ENCODE results near the gene CCDC12. TPM values are rescaled to one million over a fixed set of nuclear protein-coding genes. Genes with fewer than 3 reads are reported as not detected.

CCDC12 gene
- total RNA-seq, 1 experiment from 2014 or later, result 52.7 TPM

GRCh38 chr3:47017504-47018268 is 41.1 kb upstream of the CCDC12 start:
- no peak overlapping the region for H3K4me3 ChIP-seq (ENCODE audit: low read depth, low read length)
- no peak for DNase-seq
- TF ChIP-seq CTCF (IDR thresholded peaks at IDR 0.05; ENCODE audit: insufficient read depth in 1 of 2, low read depth in 1 of 2, low read length in 1 of 2, severe bottlenecking in 1 of 2, unreplicated experiment in 1 of 2), result no peak
- Mint-ChIP-seq H3K4me3 (ENCODE audit: unreplicated experiment) (no peak overlapping the region), H3K36me3 (ENCODE audit: insufficient read depth, unreplicated experiment) (peaks cover 38% of the 10 kb centered on the region), H3K4me1 (ENCODE audit: low read depth, unreplicated experiment) (no peaks in the 10 kb centered on the region), H3K9me3 (ENCODE audit: unreplicated experiment) (no peaks in the 10 kb centered on the region), H3K27me3 (ENCODE audit: insufficient read depth, unreplicated experiment) (no peaks in the 10 kb centered on the region), H3K27ac (ENCODE audit: unreplicated experiment) (no peak overlapping the region)
- intact Hi-C loops (cut with micrococcal nuclease; ENCODE audit: unreplicated experiment), result no loop called here
- CTCF ChIA-PET, result interaction anchor here (0.6 kb wide), 1 partner anchor 33 kb away, joined by 5 read pairs; no protein-coding TSS in a partner anchor
- no peaks in the 10 kb centered on the region for H3K27me3 ChIP-seq (replicated peaks; ENCODE audit: control insufficient read depth, insufficient read depth, low read length)
- 0 out of 2 replicates have a peak, but pooled peaks cover 9% of the 10 kb centered on the region for H3K4me1 ChIP-seq
- BruUV-seq (replicated peaks), result no TSS peak
- no peaks in the 10 kb centered on the region for H3K9me3 ChIP-seq
- H3K36me3 ChIP-seq (ENCODE audit: control insufficient read depth, insufficient read depth, low read length), result peaks cover 1% of the 10 kb centered on the region; the same call in 1 of the 2 replicates
- POLR2A ChIA-PET, result no interaction called here

- Mint-ChIP-seq H3K4me1 (ENCODE audit: low read depth, unreplicated experiment) (no peaks in the 10 kb centered on the region), H3K4me3 (ENCODE audit: unreplicated experiment) (no peak overlapping the region), H3K27ac (ENCODE audit: unreplicated experiment) (no peak overlapping the region), H3K9me3 (ENCODE audit: unreplicated experiment) (no peaks in the 10 kb centered on the region), H3K27me3 (ENCODE audit: insufficient read depth, unreplicated experiment) (no peaks in the 10 kb centered on the region), H3K36me3 (ENCODE audit: insufficient read depth, unreplicated experiment) (peaks cover 38% of the 10 kb centered on the region)
- Histone ChIP-seq H3K4me1 (0 out of 2 replicates have a peak, but pooled peaks cover 9% of the 10 kb centered on the region), H3K27me3 (replicated peaks; ENCODE audit: control insufficient read depth, insufficient read depth, low read length) (no peaks in the 10 kb centered on the region), H3K4me3 (ENCODE audit: low read depth, low read length) (no peak overlapping the region), H3K36me3 (ENCODE audit: control insufficient read depth, insufficient read depth, low read length) (peaks cover 1% of the 10 kb centered on the region; the same call in 1 of the 2 replicates), H3K9me3 (no peaks in the 10 kb centered on the region)
- intact Hi-C loops (cut with micrococcal nuclease; ENCODE audit: unreplicated experiment), result no loop called here
- POLR2A ChIA-PET, result no interaction called here
- CTCF ChIA-PET, result no interaction called here
- no peak for TF ChIP-seq CTCF (IDR thresholded peaks at IDR 0.05; ENCODE audit: insufficient read depth in 1 of 2, low read depth in 1 of 2, low read length in 1 of 2, severe bottlenecking in 1 of 2, unreplicated experiment in 1 of 2)
- BruUV-seq (replicated peaks), result TSS peak; percentile 81
- DNase-seq, result no peak
These were observed 40.4 kb upstream of the CCDC12 start for GRCh38 chr3:47016934-47017435.

GRCh38 chr3:47016086-47016933 is 39.8 kb upstream of the CCDC12 start:
- H3K4me1 Mint-ChIP-seq (ENCODE audit: low read depth, unreplicated experiment), result no peaks in the 10 kb centered on the region
- POLR2A ChIA-PET, result no interaction called here
- no TSS peak for BruUV-seq (replicated peaks)
- no peak overlapping the region for H3K4me3 Mint-ChIP-seq (ENCODE audit: unreplicated experiment)
- no peak overlapping the region for H3K4me3 ChIP-seq (ENCODE audit: low read depth, low read length)
- no peaks in the 10 kb centered on the region for H3K27me3 ChIP-seq (replicated peaks; ENCODE audit: control insufficient read depth, insufficient read depth, low read length)
- CTCF ChIA-PET, result no interaction called here
- no peaks in the 10 kb centered on the region for H3K9me3 Mint-ChIP-seq (ENCODE audit: unreplicated experiment)
- peaks cover 1% of the 10 kb centered on the region; the same call in 1 of the 2 replicates for H3K36me3 ChIP-seq (ENCODE audit: control insufficient read depth, insufficient read depth, low read length)
- H3K27ac Mint-ChIP-seq (ENCODE audit: unreplicated experiment), result no peak overlapping the region
- H3K27me3 Mint-ChIP-seq (ENCODE audit: insufficient read depth, unreplicated experiment), result no peaks in the 10 kb centered on the region
- no peak for DNase-seq
- H3K36me3 Mint-ChIP-seq (ENCODE audit: insufficient read depth, unreplicated experiment), result peaks cover 39% of the 10 kb centered on the region
- no peak for TF ChIP-seq CTCF (IDR thresholded peaks at IDR 0.05; ENCODE audit: insufficient read depth in 1 of 2, low read depth in 1 of 2, low read length in 1 of 2, severe bottlenecking in 1 of 2, unreplicated experiment in 1 of 2)
- H3K4me1 ChIP-seq, result 0 out of 2 replicates have a peak, but pooled peaks cover 9% of the 10 kb centered on the region
- intact Hi-C loops (cut with micrococcal nuclease; ENCODE audit: unreplicated experiment), result no loop called here
- H3K9me3 ChIP-seq, result no peaks in the 10 kb centered on the region
